Left colon (tissue), 2 donors: ENCODE results near the gene FNDC3B. TPM values are rescaled to one million over a fixed set of nuclear protein-coding genes. Genes with fewer than 3 reads are reported as not detected.
A peak's percentile ranks its signal among the peaks of the same experiment; 100 is the strongest.

Experiments
- ATAC-seq: fragments of 200-7000 bp; cut with Tn5 transposase; one replicate; pipeline ENCODE4 v1.9.1; 2020; ENCODE audit warnings: mild to moderate bottlenecking, moderate library complexity
- DNase-seq, 2 donors: peaks; one replicate each; pipeline ENCODE4 v3.0.0-alpha.2; 2020
- intact Hi-C, 2 donors: fragments of 100-400 bp; cut with DNase I in 1 of 2; cut with micrococcal nuclease in 1 of 2; formaldehyde crosslinking; loops; one replicate each; pipeline versions ENCODE4 v1.11.2 to v1.14.0; 2022; cut with DNase I, micrococcal nuclease
- total RNA-seq, 2 donors: library from RNA; stranded (reverse); fragmentation: NEBNext Ultra II Directional; extraction: Animal tissue kit (Norgen Biotek cat#: 25700); gene quantifications; one replicate each; pipeline ENCODE4 v1.2.1, GENCODE V29; 2021
- donor health status: DM: no; HTN: no; CAD: no.
- donor health status: DM: yes; HTN: yes; CAD: no.

The FNDC3B gene
- total RNA-seq, 2 donors from 2014 or later, result 100 to 113 TPM

- intact Hi-C loops, result no loop called here
- ATAC-seq (peak; percentile 94), DNase-seq (peak; percentile 45 to 70)
Observed at GRCh38 chr3:172332256-172333041, 293.1 kb downstream of the FNDC3B start.

- no peak for DNase-seq
- intact Hi-C loops, result no loop called here
- ATAC-seq, result no peak
Observed at GRCh38 chr3:172333042-172333377, 293.6 kb downstream of the FNDC3B start.

DNA sequence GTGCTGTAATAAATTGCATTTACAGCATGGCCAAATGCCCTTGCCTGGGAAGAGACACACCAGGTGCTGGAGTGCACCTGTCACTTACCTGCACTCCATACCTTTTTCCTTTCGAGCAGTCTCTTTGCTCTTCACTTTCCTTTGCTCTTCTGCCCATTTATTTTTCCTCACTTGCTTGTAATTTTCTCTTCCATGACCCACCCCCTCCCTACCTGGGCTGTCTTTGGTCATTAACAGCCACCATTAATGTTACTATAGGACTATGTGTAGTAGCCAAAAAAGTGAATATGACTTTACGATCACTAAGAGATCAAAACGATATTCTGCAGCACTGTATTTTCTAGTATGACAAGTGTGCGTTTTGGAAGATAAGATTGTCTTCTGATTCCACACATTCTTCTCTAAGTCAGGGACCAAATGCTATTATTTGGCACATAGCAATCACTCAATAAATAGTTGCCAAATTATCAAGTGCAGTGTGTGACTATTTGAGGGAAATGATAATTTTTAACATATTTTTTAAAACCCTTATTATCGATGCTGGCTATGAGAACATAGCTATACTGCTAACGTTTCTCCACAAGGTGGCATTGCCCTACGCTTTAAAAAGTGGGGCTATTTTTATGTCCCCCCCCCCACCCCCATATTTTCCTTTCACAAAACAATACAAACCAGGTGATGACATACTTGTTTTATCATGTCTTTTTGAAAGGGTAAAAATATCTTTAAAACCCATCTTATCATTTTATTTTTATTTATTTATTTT lies 294.5 kb downstream of the FNDC3B start:
- DNase-seq (no peak), ATAC-seq (no peak)
- intact Hi-C loops, result no loop called here

GRCh38 chr3:172334671-172335207 lies 295.4 kb downstream of the FNDC3B start:
- DNase-seq (no peak), ATAC-seq (no peak)
- intact Hi-C loops, result no loop called here

- intact Hi-C loops, result loop anchor here in 1 of 2 donors (5.0 to 10.0 kb wide), 2 partner anchors 303 to 695 kb away; partner anchors contain the start of gene FNDC3B
- DNase-seq (no peak), ATAC-seq (no peak)
Observed at GRCh38 chr3:172339892-172340291, 300.5 kb downstream of the FNDC3B start.

GRCh38 chr3:172340583-172340982 lies 301.2 kb downstream of the FNDC3B start:
- ATAC-seq (no peak), DNase-seq (no peak)
- intact Hi-C loops, result loop anchor here in 1 of 2 donors (5.0 to 10.0 kb wide), 2 partner anchors 303 to 696 kb away; partner anchors contain the start of gene FNDC3B

DNA sequence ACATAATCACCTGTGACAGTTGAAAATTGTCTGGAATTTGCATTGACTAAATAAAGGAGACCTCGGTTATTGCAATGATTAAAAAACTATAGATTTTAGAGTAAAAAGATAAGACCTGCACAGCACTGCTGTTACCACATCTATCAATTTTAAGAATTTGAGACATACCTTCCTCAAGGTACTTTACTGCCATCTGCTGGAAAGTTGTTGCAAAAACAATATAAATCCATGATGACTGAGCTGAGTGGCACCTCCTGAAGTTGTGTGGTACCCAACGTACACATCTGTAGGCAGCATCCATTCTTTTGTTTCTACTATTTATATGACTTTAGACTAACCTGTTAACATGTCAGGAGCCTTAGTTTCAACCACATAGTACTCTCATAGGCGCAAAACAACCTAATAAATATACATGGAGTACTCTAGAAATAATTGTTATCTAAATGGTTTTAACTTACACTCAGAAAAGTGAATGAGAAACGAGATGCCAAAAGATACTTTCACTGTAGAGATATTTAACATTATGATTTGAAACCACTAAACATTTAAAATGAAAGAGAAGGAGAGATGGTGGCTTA lies 302.2 kb downstream of the FNDC3B start:
- intact Hi-C loops, result loop anchor here in 1 of 2 donors (5.0 to 10.0 kb wide), 2 partner anchors 304 to 697 kb away; partner anchors contain the start of gene FNDC3B
- no peak for DNase-seq
- peak; percentile 72 for ATAC-seq

- intact Hi-C loops, result loop anchor here in 1 of 2 donors (5.0 to 10.0 kb wide), 2 partner anchors 305 to 697 kb away; partner anchors contain the start of gene FNDC3B
- DNase-seq (no peak), ATAC-seq (no peak)
Observed at GRCh38 chr3:172342097-172342659, 302.8 kb downstream of the FNDC3B start.

- DNase-seq, result no peak
- no peak for ATAC-seq
- intact Hi-C loops, result loop anchor here in 1 of 2 donors (5.0 to 10.0 kb wide), 2 partner anchors 306 to 698 kb away; partner anchors contain the start of gene FNDC3B
Observed at GRCh38 chr3:172343117-172343516, 303.7 kb downstream of the FNDC3B start.

DNA sequence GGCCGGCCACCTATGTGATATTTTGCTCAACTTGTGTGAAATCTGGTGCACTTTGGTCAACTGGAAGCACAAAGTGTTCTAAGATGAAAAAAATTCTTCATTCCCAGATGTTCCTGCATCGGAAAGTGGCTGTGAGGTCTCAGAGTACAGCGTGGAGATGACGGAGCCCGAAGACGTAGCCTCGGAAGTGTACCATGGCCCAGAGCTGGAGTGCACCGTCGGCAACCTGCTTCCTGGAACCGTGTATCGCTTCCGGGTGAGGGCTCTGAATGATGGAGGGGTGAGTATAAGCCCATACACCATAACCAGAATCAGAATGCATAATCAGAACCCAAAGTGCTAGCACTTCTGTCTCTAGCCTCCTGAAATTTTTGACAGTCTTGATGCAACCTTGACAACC lies 304.6 kb downstream of the FNDC3B start:
- intact Hi-C loops, result loop anchor here in 1 of 2 donors (5.0 to 10.0 kb wide), 2 partner anchors 307 to 699 kb away; partner anchors contain the start of gene FNDC3B
- ATAC-seq (no peak), DNase-seq (no peak)

DNA sequence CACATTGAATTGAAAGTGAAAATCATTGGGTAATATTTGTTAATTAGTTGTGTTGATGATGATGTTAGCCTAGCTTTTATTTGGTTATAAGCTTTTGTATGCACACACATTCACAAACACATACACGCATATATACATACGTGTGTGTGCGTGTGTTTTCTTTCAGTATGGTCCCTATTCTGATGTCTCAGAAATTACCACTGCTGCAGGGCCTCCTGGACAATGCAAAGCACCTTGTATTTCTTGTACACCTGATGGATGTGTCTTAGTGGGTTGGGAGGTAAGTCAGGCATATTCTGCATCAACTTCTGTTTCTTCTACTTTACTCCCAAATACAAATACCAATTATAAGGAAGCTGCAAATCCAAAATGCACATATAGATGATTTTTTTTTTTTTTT lies 306.8 kb downstream of the FNDC3B start:
- intact Hi-C loops, result loop anchor here in 1 of 2 donors (10.0 kb wide), 1 partner anchor 701 kb away; no protein-coding TSS in a partner anchor
- DNase-seq (no peak), ATAC-seq (no peak)

GRCh38 chr3:172347895-172348679 lies 308.7 kb downstream of the FNDC3B start:
- ATAC-seq (peak; percentile 33), DNase-seq (no peak)
- intact Hi-C loops, result loop anchor here in 1 of 2 donors (10.0 kb wide), 1 partner anchor 703 kb away; no protein-coding TSS in a partner anchor

DNA sequence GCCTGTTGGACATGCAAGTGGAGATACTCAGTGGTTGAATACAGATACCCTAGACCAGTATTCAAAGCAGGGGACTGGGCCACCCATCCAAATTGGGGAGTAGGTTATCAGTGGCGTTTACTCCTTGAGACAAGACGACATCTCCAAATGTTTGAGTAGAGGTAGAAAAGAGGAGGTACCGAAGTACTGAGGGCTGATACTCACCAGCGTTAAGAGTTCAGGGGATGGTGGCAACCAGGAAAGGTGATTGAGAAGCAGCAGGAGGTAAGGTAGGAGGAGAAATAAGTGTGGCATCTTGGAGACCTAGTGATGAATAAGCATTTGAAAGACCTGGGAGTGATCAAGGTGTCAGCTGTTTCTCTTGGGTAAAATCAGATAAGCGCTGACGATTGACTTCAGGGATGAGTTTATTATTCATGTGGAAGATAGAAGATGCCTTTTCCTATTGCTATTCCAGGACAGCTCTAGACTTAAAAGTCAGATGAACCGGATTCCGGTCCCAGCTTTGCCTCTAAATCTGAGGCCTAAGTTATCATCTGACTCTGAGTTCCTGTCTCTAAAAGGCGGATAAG lies 312.6 kb downstream of the FNDC3B start:
- DNase-seq (no peak), ATAC-seq (no peak)
- intact Hi-C loops, result no loop called here

- ATAC-seq (no peak), DNase-seq (no peak)
- intact Hi-C loops, result no loop called here
Observed at GRCh38 chr3:172352786-172353185, 313.4 kb downstream of the FNDC3B start.

- ATAC-seq (no peak), DNase-seq (no peak)
- intact Hi-C loops, result no loop called here
Observed at GRCh38 chr3:172354931-172355499, 315.6 kb downstream of the FNDC3B start.

DNA sequence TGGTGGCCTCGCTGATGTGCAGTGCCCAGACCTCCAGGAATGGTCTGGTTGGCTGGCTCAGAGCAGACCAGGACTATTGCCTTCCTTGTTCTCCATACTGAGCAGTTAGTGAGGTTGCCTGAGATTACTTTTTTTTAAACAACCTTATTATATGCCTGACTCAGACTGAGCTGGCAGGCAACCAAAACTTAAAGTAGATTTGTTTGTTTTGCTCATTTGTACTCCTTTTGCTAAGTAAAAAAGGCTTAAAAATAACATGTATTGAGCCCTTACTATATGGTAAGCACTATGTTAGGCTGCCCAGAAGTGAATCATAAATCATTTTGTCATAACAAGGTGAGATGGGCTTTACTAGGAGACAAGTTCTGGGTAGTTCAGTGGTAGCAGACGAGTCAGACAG lies 316.5 kb downstream of the FNDC3B start:
- DNase-seq (no peak), ATAC-seq (peak; percentile 83)
- intact Hi-C loops, result no loop called here

DNA sequence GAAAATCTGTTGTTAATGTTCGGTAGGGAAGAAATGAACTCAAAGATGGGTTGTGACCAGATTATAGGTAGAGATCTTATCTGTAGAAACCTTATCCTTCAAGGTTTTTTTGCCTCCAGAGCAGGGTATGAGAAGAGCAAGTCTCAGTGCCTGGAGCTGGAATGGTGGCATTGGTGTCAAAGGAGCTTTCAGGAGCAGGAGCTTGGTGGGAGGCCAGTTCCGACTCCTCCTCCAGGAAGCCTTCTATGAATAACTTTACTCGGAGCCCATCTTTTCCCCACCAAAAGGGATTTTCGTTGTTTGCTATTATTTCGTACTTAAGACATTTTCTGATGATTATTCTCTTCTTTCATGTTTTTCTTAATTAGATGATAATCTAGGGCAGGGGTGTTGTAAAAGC lies 317.0 kb downstream of the FNDC3B start:
- DNase-seq (no peak), ATAC-seq (no peak)
- intact Hi-C loops, result no loop called here
